GM12892 (cell line): ENCODE data around the gene IMMP2L.

Experiments used
- POLR2A ChIP-seq: IDR thresholded peaks from 2 replicates; pipeline ENCODE4 v1.6.1; 2011; ENCODE audit warnings: low read depth, low read length, control low read depth
- POLR2AphosphoS5 ChIP-seq: IDR thresholded peaks from 2 replicates; pipeline ENCODE4 v1.6.1; 2011; ENCODE audit warnings: low read depth, low read length, control low read depth
- TAF1 ChIP-seq: IDR thresholded peaks from 2 replicates; pipeline ENCODE4 v1.6.1; 2011; ENCODE audit warnings: low read depth, mild to moderate bottlenecking, control low read depth, low read length, borderline replicate concordance

DNA sequence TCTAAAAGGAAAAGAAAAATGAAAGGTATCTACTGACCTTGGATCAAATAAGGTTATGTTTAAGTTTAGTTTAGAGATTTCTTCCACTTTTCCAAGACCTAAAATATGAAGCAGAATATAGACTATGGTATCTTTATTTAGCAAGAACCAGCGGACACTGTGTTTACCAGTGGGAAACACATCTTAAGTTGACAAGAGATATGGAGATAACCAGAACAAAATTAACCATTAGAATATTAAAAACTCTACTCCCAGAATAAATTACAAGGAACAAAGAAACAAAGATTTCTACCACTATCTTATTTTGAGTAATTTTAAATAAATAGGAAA, 86.9 kb downstream of the IMMP2L start:
- TF ChIP-seq TAF1 (no peak), POLR2AphosphoS5 (no peak), POLR2A (no peak)
